Left ventricle myocardium inferior (tissue), 1 donor: Measurements from ENCODE around the gene ACTL7B. TPM values are rescaled to one million over a fixed set of nuclear protein-coding genes. Genes with fewer than 3 reads are reported as not detected.

Source experiments
- DNase-seq: peaks from one replicate; pipeline ENCODE4 v3.0.0-alpha.2; 2020
- H3K27ac ChIP-seq: fragments of 200-600 bp; replicated peaks from 2 replicates; pipeline ENCODE4 v1.8.0; 2021
- H3K27me3 ChIP-seq: fragments of 200-600 bp; 2 replicates; pipeline ENCODE4 v1.8.0; 2021; ENCODE audit warnings: low read depth
- H3K36me3 ChIP-seq: fragments of 200-600 bp; 2 replicates; pipeline ENCODE4 v1.8.0; 2021
- H3K4me1 ChIP-seq: fragments of 200-600 bp; 2 replicates; pipeline ENCODE4 v1.8.0; 2021
- H3K4me3 ChIP-seq: fragments of 200-600 bp; 2 replicates; pipeline ENCODE4 v1.8.0; 2021; ENCODE audit warnings: mild to moderate bottlenecking, moderate library complexity
- H3K9me3 ChIP-seq: fragments of 200-600 bp; replicated peaks from 2 replicates; pipeline ENCODE4 v1.8.0; 2021
- intact Hi-C: fragments of 100-400 bp; cut with micrococcal nuclease; formaldehyde crosslinking; loops from one replicate; pipeline ENCODE4 v1.11.0; 2022
- total RNA-seq: library from RNA; stranded (reverse); fragmentation: NEBNext Ultra II Directional; extraction: Animal tissue kit (Norgen Biotek cat#: 25700); gene quantifications from one replicate; pipeline ENCODE4 v1.2.1, GENCODE V29; 2021
- TF ChIP-seq, protein P1 (sequence below): fragments of 200-600 bp; IDR thresholded peaks from 2 replicates; pipeline ENCODE4 v1.8.0; 2021; ENCODE audit warnings: antibody characterized with exemption, mild to moderate bottlenecking, borderline replicate concordance
- donor health status: DM: no; HTN: yes; CAD: no; lungs with severe emphysema.

The ACTL7B gene
- total RNA-seq, 1 donor from 2014 or later = not detected

DNA sequence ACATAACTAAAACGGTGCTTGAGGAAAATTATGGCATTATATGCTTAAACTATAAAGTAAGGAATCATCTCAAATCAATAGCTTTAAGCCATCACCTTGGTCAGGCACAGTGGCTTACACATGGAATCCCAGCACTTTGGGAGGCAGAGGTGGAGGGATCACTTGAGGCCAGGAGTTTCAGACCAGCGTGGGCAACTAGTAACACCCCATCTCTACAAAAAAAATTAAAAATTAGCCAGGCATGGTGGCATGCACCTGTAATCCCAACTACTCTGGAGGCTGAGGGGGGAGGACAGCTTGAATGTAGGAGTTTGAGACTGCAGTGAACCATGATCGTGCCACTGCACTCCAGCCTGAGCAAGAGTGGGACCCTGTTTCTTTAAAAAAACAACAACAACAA, 28.9 kb upstream of the ACTL7B start:
- TF ChIP-seq, protein P1, sequence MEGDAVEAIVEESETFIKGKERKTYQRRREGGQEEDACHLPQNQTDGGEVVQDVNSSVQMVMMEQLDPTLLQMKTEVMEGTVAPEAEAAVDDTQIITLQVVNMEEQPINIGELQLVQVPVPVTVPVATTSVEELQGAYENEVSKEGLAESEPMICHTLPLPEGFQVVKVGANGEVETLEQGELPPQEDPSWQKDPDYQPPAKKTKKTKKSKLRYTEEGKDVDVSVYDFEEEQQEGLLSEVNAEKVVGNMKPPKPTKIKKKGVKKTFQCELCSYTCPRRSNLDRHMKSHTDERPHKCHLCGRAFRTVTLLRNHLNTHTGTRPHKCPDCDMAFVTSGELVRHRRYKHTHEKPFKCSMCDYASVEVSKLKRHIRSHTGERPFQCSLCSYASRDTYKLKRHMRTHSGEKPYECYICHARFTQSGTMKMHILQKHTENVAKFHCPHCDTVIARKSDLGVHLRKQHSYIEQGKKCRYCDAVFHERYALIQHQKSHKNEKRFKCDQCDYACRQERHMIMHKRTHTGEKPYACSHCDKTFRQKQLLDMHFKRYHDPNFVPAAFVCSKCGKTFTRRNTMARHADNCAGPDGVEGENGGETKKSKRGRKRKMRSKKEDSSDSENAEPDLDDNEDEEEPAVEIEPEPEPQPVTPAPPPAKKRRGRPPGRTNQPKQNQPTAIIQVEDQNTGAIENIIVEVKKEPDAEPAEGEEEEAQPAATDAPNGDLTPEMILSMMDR = no peak
- Histone ChIP-seq H3K9me3 (peaks cover 7% of the 10 kb centered on the region), H3K27me3 (no peaks in the 10 kb centered on the region), H3K27ac (no peak overlapping the region), H3K36me3 (peaks cover 77% of the 10 kb centered on the region), H3K4me3 (no peak overlapping the region), H3K4me1 (peaks cover 32% of the 10 kb centered on the region)
- no peak for DNase-seq
- intact Hi-C loops = no loop called here

DNA sequence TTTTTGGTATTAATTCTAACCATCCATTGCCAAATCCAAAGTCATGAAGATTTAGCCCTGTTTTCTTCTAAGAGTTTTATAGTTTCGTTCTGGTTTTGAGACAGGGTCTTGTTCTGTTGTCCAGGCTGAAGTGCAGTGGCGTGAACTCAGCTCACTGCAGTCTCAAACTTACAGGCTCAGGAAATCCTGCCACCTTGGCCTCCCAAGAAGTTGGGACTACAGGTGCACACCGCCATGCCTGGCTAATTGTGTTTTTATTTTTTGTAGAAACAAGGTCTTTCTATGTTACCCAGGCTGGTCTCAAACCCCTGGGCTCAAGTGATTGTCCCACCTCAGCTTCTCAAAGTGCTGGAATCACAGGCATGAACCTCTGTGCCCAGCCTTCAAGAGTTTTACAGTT, 27.3 kb upstream of the ACTL7B start:
- H3K27me3 ChIP-seq = no peaks in the 10 kb centered on the region
- peaks cover 79% of the 10 kb centered on the region for H3K36me3 ChIP-seq
- TF ChIP-seq, protein P1 = no peak
- intact Hi-C loops = no loop called here
- no peak overlapping the region for H3K27ac ChIP-seq
- no peak for DNase-seq
- H3K4me3 ChIP-seq = no peak overlapping the region
- peaks cover 16% of the 10 kb centered on the region for H3K4me1 ChIP-seq
- H3K9me3 ChIP-seq = peaks cover 7% of the 10 kb centered on the region

DNA sequence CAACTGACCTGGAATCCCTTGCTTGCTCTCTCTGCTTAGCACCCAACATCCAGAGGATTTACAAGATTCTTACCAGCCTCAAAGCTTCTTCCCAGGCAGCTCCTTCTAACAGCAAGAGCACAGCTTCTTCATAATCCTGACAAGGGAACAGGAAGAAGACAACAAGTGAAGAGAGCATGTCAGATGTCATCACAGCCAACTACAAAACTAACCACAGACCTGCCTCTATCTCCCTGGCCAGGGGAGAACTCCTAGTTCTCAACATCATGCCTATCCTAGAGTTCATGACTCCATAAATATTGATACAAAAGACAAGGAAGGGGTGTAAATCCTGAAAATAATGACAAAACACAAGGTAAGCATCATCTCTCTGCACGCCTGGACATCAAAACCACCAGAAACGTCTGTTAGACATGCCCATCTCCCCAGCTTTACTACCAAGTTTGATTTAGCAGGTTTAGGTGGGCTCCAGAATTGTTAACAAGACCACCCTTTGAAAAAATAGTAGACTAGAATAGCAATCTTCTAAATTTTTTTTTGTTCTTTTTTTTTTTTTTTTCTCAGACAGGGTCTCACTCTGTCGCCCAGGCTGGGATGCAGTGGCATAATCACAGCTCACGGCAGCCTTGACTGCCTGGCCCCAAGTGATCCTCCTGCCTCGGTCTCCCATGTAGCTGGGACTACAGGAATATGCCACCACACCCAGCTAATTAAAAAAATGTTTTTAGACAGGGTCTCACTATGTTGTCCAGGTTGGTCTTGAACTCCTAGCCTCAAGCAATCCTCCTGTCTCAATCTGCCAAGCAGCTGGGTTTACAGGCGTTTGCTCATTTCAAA, 26.5 kb upstream of the ACTL7B start:
- H3K27me3 ChIP-seq = no peaks in the 10 kb centered on the region
- no peak for DNase-seq
- peaks cover 8% of the 10 kb centered on the region for H3K4me1 ChIP-seq
- H3K27ac ChIP-seq = no peak overlapping the region
- TF ChIP-seq, protein P1 = no peak
- H3K36me3 ChIP-seq = peaks cover 82% of the 10 kb centered on the region
- H3K9me3 ChIP-seq = peaks cover 7% of the 10 kb centered on the region
- no peak overlapping the region for H3K4me3 ChIP-seq
- intact Hi-C loops = no loop called here

DNA sequence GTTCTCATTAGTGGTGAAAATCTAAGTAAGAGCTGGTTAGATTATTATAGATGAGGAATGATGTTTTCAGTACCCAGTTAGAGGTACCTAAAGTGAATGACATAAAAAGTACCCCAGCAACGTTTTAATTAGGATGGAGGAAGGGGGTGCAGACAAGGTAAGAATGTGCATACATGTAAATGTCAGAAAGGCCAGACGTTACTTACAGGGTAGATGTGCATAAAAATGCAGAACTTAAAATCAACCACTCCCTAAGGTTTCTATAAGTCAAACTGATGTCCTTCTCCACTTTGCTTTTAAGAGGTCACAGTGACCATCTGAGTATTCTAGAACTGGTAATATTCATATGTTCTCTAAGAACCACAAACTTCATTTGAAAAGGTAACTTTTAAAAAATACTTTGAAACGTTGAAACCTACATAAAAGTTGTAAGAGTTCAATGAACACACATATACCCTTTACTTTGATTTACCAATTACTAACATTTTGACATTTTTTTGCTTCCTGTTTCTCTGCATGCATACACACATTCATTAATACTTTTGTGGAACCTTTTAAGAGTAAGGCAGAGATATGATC, 25.0 kb upstream of the ACTL7B start:
- Histone ChIP-seq H3K4me3 (no peak overlapping the region), H3K27ac (no peak overlapping the region), H3K36me3 (peaks cover 87% of the 10 kb centered on the region), H3K4me1 (peaks cover 3% of the 10 kb centered on the region), H3K27me3 (no peaks in the 10 kb centered on the region), H3K9me3 (peaks cover 7% of the 10 kb centered on the region)
- no peak for DNase-seq
- TF ChIP-seq, protein P1 = no peak
- intact Hi-C loops = no loop called here

DNA sequence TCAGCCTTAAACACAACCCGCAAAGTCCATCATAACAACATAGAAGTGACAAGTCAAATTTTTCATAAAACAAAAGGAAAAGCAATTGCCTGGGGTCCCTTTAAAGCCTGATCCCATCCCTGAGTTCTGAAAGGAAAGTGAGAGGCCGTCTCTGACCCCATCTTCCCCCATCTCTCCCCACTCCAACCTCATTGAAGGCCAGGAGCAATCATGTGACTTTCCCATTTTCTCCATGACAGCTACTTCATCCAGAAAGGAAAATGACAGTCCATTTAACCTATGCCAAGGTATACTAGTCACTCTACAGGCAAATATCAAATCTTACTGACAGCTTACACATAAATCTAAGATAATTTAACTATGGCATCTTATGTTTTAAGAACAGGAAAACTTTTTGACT, 21.7 kb upstream of the ACTL7B start:
- Histone ChIP-seq H3K9me3 (no peaks in the 10 kb centered on the region), H3K27ac (no peak overlapping the region), H3K27me3 (no peaks in the 10 kb centered on the region), H3K4me1 (no peaks in the 10 kb centered on the region), H3K4me3 (no peak overlapping the region), H3K36me3 (peaks cover 98% of the 10 kb centered on the region)
- no peak for DNase-seq
- intact Hi-C loops = no loop called here
- TF ChIP-seq, protein P1 = no peak
